ENCODE results near the gene FIGN. TPM values are rescaled to one million over a fixed set of nuclear protein-coding genes. Genes with fewer than 3 reads are reported as not detected.

FIGN gene
- total and polyA plus RNA-seq, 12 donors, result 1.1 to 10.8 (median 5.2) TPM

DNA sequence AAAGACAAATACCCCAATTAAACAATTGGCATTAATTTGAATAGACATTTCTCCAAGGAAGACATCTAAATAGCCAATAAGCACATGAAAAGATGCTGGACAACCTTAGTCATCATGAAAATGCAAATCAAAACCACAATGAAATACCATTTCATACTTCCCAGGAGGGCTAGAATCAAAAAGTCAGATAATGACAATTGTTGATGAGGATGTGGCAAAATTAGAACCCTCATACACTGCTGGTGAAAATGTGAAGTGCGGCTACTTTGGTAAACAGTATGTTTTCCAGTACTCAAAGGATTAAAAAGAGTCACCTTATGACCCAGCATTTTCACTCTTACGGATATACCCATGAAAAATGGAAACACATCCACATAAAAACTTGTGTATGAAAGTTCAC, 91.6 kb downstream of the FIGN start:
- H3K9me3 ChIP-seq (replicated peaks in 1 of 3), result no peaks in the 10 kb centered on the region
- H3K4me1 ChIP-seq (replicated peaks in 1 of 2), result no peaks in the 10 kb centered on the region
- intact Hi-C loops (cut with DNase I), result no loop called here
- TF ChIP-seq CTCF (IDR thresholded peaks at IDR 0.05), result no peak
- TF ChIP-seq POLR2A (IDR thresholded peaks at IDR 0.05), result no peak
- no peak for DNase-seq
- H3K36me3 ChIP-seq (replicated peaks in 1 of 2), result no peaks in the 10 kb centered on the region
- H3K4me3 ChIP-seq, result no peak overlapping the region
- WGBS, 4 donors, result 90 to 92% (median 92%) methylated on average over 2 of the region's 2 CpGs
- H3K27ac ChIP-seq, result no peak overlapping the region
- H3K27me3 ChIP-seq, result no peaks in the 10 kb centered on the region

GRCh38 chr2:163641986-163642385, 93.8 kb downstream of the FIGN start:
- TF ChIP-seq POLR2A (IDR thresholded peaks at IDR 0.05) (no peak), CTCF (IDR thresholded peaks at IDR 0.05) (no peak)
- H3K27ac ChIP-seq, result no peak overlapping the region
- H3K9me3 ChIP-seq (replicated peaks in 1 of 3), result no peaks in the 10 kb centered on the region
- no peaks in the 10 kb centered on the region for H3K4me1 ChIP-seq (replicated peaks in 1 of 2)
- intact Hi-C loops (cut with DNase I), result no loop called here
- 80 to 100% (median 93%) methylated on average over 1 of the region's 1 CpG for WGBS, 4 donors
- no peak for DNase-seq
- no peaks in the 10 kb centered on the region for H3K27me3 ChIP-seq
- H3K4me3 ChIP-seq, result no peak overlapping the region
- H3K36me3 ChIP-seq (replicated peaks in 1 of 2), result no peaks in the 10 kb centered on the region

GRCh38 chr2:163640542-163641193, 95.1 kb downstream of the FIGN start:
- WGBS, 4 donors, result 89% methylated on average over 6 of the region's 6 CpGs
- Histone ChIP-seq H3K27ac (no peak overlapping the region), H3K4me1 (replicated peaks in 1 of 2) (no peaks in the 10 kb centered on the region), H3K4me3 (no peak overlapping the region), H3K36me3 (replicated peaks in 1 of 2) (no peaks in the 10 kb centered on the region), H3K27me3 (no peaks in the 10 kb centered on the region), H3K9me3 (replicated peaks in 1 of 3) (no peaks in the 10 kb centered on the region)
- DNase-seq, result no peak
- TF ChIP-seq CTCF (IDR thresholded peaks at IDR 0.05), result no peak
- no peak for TF ChIP-seq POLR2A (IDR thresholded peaks at IDR 0.05)
- intact Hi-C loops (cut with DNase I), result no loop called here

DNA sequence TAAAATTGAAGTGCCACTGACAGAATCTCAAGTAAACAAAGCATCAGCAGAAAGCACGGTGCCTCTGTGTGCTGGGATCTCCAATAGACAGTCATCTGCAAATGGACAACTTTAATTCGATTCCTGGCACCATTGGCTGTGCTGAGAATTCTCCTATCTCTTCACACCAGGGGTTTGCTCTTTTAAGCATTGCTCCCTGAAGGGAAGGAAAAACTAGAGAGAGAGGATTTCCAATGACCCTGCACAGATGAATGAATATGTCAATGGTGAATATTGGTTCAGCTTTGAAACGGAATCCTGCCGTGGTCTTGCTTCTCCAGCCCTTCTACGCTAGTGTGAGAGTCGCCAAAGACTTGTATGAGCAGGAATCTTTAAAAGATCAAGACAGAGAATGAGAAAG, 97.9 kb downstream of the FIGN start:
- intact Hi-C loops (cut with DNase I), result no loop called here
- DNase-seq, result no peak
- WGBS, 4 donors, result 78 to 91% (median 86%) methylated on average over 6 of the region's 6 CpGs
- Histone ChIP-seq H3K9me3 (replicated peaks in 1 of 3) (no peaks in the 10 kb centered on the region), H3K4me1 (replicated peaks in 1 of 2) (no peaks in the 10 kb centered on the region), H3K27ac (no peak overlapping the region), H3K4me3 (no peak overlapping the region), H3K36me3 (replicated peaks in 1 of 2) (no peaks in the 10 kb centered on the region), H3K27me3 (no peaks in the 10 kb centered on the region)
- no peak for TF ChIP-seq POLR2A (IDR thresholded peaks at IDR 0.05)
- TF ChIP-seq CTCF (IDR thresholded peaks at IDR 0.05), result no peak
